C1 segment of cervical spinal cord (tissue), 14 donors: ENCODE results near the gene KCNK4.
"Not testable (repeated sequence)": the region's sequence is repeated elsewhere in the genome, so short reads cannot be mapped to it uniquely, and the experiment has no call there.

Experiments
- DNase-seq, 14 donors: peaks; one replicate each; lab custom pipeline; 2025; lab: John Stamatoyannopoulos, UW

KCNK4 gene

GRCh38 chr11:64323373-64323772, 32.3 kb downstream of the KCNK4 start:
- DNase-seq: no peak

DNA sequence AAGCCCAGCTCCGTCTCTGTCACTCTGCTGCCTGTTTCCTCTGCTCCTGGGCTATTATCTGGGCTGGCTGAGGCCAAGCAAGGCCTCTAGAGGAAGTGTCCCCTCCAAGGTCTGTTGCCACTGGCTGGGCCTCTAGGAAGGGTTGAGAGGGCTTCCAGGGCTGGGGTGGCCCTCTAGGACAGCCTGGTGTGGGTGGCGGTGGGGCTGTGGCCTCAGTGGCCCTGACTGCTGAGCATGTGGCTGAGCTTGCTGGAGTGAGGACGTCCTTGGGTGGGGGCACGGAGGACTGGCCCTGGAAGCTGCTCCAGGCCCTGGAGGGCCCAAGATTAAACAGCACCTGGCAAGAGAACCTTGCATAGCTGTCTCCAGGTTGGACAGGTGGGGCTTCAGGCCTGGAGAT, 32.9 kb downstream of the KCNK4 start:
- DNase-seq: not testable (repeated sequence)

- DNase-seq: no peak
These were observed 33.8 kb downstream of the KCNK4 start for GRCh38 chr11:64324692-64325469.

GRCh38 chr11:64327375-64327774, 36.3 kb downstream of the KCNK4 start:
- DNase-seq: no peak

GRCh38 chr11:64327993-64328392, 36.9 kb downstream of the KCNK4 start:
- DNase-seq: no peak

DNA sequence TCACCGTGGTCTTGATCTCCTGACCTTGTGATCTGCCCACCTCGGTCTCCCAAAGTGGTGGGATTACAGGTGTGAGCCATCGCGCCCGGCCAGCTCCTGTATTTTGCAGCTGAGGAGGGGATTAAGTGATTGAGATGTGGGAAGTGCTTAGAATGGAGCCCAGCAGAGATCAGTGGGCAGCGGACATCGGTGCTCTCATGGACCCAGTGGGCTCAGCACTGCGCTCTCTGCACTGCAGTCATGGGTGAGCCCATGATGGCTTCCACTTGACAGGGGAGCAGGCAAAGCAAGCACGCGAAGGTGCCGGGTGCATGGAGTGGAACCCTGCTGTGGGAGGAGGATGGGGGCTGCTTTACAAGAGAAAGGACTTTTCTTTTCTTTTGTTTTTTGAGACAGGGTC, 39.8 kb downstream of the KCNK4 start:
- no peak for DNase-seq

GRCh38 chr11:64331569-64332371, 40.7 kb downstream of the KCNK4 start:
- peak in 4 of 14 donors; percentile 7 to 54 (median 30) for DNase-seq

- no peak for DNase-seq
These were observed 42.5 kb downstream of the KCNK4 start for GRCh38 chr11:64333556-64333955.

- DNase-seq: no peak
These were observed 43.9 kb downstream of the KCNK4 start for GRCh38 chr11:64334764-64335735.

- DNase-seq: no peak
These were observed 46.6 kb downstream of the KCNK4 start for GRCh38 chr11:64337538-64338249.

DNA sequence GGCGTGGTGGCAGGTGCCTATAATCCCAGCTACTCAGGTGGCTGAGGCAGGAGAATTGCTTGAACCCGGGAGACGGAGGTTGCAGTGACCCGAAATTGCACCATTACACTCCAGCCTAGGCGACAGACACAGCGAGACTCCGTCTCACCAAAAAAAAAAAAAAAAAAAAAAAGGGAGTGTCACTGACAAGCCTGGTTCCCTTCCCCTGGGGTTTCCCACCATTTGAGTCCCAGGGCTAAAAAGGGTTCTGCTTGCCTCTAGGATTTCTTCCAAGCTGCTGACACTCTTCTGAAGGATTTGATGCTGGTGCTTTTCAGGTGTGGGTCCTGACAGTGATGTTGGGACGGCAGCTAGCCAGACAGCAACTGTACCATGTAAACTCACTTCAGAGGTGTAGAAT, 47.6 kb downstream of the KCNK4 start:
- no peak for DNase-seq

DNA sequence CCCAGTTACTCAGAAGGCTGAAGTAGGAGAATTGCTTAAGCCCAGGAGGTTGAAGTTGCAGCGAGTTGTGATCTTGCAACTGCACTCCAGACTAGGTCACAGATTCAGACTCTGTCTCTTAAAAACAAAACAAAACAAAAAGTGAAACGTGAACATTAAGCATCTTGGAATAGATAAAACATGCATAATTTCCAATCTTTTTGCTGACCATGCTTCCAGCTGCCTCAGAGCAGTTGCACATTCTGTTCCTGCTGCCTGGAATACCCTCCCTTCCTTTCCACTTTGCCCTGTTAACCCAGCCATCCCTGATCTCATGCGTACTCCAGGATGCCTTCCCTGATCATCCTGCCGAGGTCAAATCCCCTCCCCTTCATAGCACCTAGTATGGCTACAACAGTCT, 48.2 kb downstream of the KCNK4 start:
- no peak for DNase-seq

DNA sequence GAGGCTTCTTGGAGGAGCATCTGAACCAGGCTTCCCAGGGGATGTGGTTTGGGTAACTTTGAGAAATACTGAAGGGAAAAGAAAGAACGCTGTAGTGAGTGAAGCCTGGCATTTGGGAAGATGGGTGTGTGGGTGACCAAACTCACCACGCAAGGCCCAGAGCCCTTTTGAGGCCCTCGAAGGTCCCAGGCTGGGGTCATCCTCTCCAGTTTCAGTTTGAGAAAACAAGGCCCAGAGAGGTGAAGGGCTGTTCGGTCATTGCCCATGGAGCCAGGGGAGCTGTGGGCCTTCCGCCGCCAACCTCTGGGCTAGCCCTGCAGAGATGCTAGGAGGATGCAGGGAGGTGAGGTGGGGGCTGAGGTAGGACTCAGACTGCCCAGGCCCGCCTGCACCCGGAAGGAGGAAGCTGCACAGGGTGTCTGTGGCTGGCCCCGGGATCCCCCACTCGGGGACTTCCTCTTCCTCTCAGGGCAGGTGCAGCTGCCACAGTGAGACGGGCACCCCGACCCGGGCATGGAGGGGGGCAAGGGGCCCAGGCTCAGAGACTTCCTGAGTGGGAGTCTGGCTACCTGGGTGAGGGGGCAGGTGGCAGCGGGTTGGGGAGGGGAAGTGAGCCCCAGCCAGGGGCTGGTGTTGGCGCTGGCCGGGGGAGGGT, 48.8 kb downstream of the KCNK4 start, which contains the start of gene CCDC88B:
CCDC88B (plus strand) TSS at position 451 of the 655 bp plus-strand sequence; CDS start at position 514, 63 bp downstream.
- peak in 8 of 14 donors; percentile 7 to 42 (median 28) for DNase-seq

DNA sequence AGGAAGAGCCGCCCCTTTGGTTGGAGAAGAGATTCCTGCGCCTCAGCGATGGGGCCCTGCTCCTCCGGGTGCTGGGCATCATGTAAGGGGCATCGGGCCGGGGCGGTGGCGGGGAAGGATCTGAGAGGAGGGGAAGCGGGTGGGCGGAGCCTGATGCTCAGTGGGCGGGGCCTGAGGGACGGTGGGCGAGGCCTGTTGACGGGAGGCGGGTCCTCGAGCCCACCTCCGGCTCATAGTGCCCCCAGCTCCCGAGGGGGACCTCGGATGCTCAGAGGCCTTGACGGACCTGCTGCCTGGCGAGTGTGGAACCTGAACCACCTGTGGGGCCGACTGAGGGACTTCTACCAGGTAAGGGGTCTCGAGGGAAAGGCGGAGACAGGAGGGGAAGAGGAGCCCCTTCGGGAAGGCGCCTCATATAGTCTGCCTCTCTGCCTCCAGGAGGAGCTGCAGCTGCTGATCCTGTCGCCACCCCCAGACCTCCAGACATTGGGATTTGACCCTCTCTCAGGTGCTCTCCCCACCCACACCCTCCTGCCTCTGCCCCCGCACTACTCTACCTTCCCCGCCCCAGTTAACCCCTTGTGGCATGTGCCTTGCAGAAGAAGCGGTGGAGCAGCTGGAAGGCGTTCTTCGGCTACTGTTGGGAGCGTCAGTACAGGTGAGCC, 49.7 kb downstream of the KCNK4 start:
- DNase-seq: peak in 1 of 14 donors; percentile 29

DNA sequence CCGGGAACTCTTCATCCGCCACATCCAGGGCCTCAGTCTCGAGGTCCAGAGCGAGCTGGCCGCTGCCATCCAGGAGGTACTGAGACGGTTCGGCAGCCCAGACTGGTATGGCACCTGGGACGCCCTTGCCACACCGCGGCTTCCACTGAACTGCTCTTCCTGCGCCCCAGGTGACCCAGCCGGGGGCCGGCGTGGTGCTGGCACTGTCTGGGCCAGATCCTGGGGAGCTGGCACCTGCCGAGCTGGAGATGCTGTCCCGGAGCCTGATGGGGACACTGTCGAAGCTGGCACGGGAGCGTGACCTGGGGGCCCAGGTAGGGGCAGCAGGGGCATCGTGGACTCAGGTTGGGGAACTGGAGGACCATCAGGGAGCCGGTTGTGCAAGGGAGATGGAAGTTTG, 50.3 kb downstream of the KCNK4 start:
- no peak for DNase-seq

GRCh38 chr11:64341851-64342791, 51.0 kb downstream of the KCNK4 start:
- DNase-seq: peak in 13 of 14 donors; percentile 27 to 88 (median 55)

- no peak for DNase-seq
These were observed 52.0 kb downstream of the KCNK4 start for GRCh38 chr11:64342869-64343745.
